Upper lobe of left lung (tissue), 6 donors: Measurements from ENCODE around the gene PLEKHA4. TPM values are rescaled to one million over a fixed set of nuclear protein-coding genes. Genes with fewer than 3 reads are reported as not detected.

Source experiments
- ATAC-seq, 2 donors: fragments of 200-7000 bp; cut with Tn5 transposase; one replicate each; pipeline ENCODE4 v1.9.1; 2022; ENCODE audit warnings: mild to moderate bottlenecking in 2 of 2, moderate library complexity in 2 of 2; ENCODE audit not compliant: low FRiP score in 2 of 2
- DNase-seq, 2 donors: peaks; one replicate each; pipeline ENCODE4 v3.0.0-alpha.2; 2019 to 2020
- H3K27ac ChIP-seq, 4 donors: fragments of 200-600 bp; sonication (generic); one replicate each; pipeline ENCODE4 v1.5.1; 2016 to 2019
- H3K27me3 ChIP-seq, 4 donors: fragments of 200-600 bp; sonication (generic); one replicate each; pipeline ENCODE4 v1.5.1; 2017 to 2019
- H3K36me3 ChIP-seq, 4 donors: fragments of 200-600 bp; sonication (generic); one replicate each; pipeline ENCODE4 v1.5.1; 2016 to 2019
- H3K4me1 ChIP-seq, 4 donors: fragments of 200-600 bp; sonication (generic); one replicate each; pipeline ENCODE4 v1.5.1; 2018 to 2019
- H3K4me3 ChIP-seq, 4 donors: fragments of 200-600 bp; sonication (generic); one replicate each; pipeline ENCODE4 v1.5.1; 2017 to 2019; ENCODE audit warnings: mild to moderate bottlenecking in 2 of 4, moderate library complexity in 1 of 4
- H3K9me3 ChIP-seq, 4 donors: fragments of 200-600 bp; sonication (generic); one replicate each; pipeline ENCODE4 v1.5.1; 2018 to 2019
- EP300 ChIP-seq, 4 donors: sonication (generic); formaldehyde crosslinking; IDR thresholded peaks; one replicate each; pipeline ENCODE4 v1.5.1; 2017; ENCODE audit warnings: antibody characterized with exemption in 4 of 4, control low read depth in 2 of 4
- POLR2A ChIP-seq, 4 donors: fragments of 450-650 bp; IDR thresholded peaks; one replicate each; pipeline ENCODE4 v1.5.1; 2016 to 2017; ENCODE audit warnings: antibody characterized with exemption in 4 of 4, mild to moderate bottlenecking in 2 of 4
- POLR2AphosphoS5 ChIP-seq, 2 donors: sonication (generic); formaldehyde crosslinking; IDR thresholded peaks; one replicate each; pipeline ENCODE4 v1.5.1; 2017; ENCODE audit warnings: antibody characterized with exemption in 2 of 2
- WGBS, 2 donors: methylation state at CpG; one replicate each; pipeline ENCODE4 v1.1.5; 2017 to 2018; 5-methylcytosine and 5-hydroxymethylcytosine counted together
- total RNA-seq, 6 donors: library from RNA; depleted of rRNA in 4 of 6; stranded (reverse); fragments of >200 nt in 4 of 6; gene quantifications; one replicate each; pipeline versions ENCODE4 v1.1.0 to v1.2.1, GENCODE V29; 2016 to 2021
- TF ChIP-seq, protein P1 (sequence below), 6 experiments: fragments of 450-650 bp in 4 of 6; fragments of 200-600 bp in 2 of 6; sonication (generic) in 2 of 6; IDR thresholded peaks; one replicate each; pipeline ENCODE4 v1.5.1; 2016 to 2019; ENCODE audit warnings: antibody characterized with exemption in 6 of 6
- donor health status: DM: no; HTN: no; CAD: no; lungs with moderate emphysema.
- donor health status: DM: no; HTN: yes; CAD: no; lungs with severe emphysema.

PLEKHA4 gene
- total RNA-seq, 6 donors from 2014 or later, result 6.3 to 34.9 (median 21.2) TPM

DNA sequence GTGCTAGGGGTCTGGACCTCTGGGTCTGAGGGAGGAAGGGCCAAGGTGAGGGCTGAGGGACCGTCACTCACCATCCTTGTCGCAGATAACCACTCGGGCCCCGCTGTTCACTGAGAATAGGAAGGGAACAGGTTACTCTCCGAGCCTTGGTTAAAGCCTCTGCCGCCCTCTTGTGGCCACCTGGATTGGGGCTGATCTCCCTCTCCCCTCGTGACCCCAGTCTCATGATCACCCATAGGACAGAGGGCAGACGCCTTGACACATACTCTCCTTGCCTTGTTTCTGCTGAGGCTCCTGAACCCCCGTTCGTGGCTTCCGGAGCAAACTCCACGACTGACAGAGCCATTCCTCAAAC is 32.7 kb downstream of the PLEKHA4 start:
- ATAC-seq (peak; percentile 94 to 95), DNase-seq (peak in 1 of 2 donors; percentile 98)
- H3K27ac ChIP-seq, result peak overlapping the region; percentile 5 to 87 (median 76)
- no peaks in the 10 kb centered on the region for H3K9me3 ChIP-seq
- TF ChIP-seq, protein P1, sequence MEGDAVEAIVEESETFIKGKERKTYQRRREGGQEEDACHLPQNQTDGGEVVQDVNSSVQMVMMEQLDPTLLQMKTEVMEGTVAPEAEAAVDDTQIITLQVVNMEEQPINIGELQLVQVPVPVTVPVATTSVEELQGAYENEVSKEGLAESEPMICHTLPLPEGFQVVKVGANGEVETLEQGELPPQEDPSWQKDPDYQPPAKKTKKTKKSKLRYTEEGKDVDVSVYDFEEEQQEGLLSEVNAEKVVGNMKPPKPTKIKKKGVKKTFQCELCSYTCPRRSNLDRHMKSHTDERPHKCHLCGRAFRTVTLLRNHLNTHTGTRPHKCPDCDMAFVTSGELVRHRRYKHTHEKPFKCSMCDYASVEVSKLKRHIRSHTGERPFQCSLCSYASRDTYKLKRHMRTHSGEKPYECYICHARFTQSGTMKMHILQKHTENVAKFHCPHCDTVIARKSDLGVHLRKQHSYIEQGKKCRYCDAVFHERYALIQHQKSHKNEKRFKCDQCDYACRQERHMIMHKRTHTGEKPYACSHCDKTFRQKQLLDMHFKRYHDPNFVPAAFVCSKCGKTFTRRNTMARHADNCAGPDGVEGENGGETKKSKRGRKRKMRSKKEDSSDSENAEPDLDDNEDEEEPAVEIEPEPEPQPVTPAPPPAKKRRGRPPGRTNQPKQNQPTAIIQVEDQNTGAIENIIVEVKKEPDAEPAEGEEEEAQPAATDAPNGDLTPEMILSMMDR (IDR thresholded peaks at IDR 0.05), result peak; percentile 77 to 97 (median 94)
- TF ChIP-seq POLR2A (IDR thresholded peaks at IDR 0.05) (peak in 2 of 4 donors; percentile 61 to 75), POLR2AphosphoS5 (IDR thresholded peaks at IDR 0.05) (peak in 1 of 2 donors; percentile 86), EP300 (IDR thresholded peaks at IDR 0.05) (no peak)
- H3K27me3 ChIP-seq, result peaks cover 0 to 3% (median 0%) of the 10 kb centered on the region in 4 donors
- 4 to 7% methylated on average over 12 of the region's 12 CpGs for WGBS, 2 donors
- peak overlapping the region in 3 of 4 donors; percentile 48 to 54 (median 53) for H3K4me3 ChIP-seq
- peaks cover 0 to 7% (median 0%) of the 10 kb centered on the region in 4 donors for H3K36me3 ChIP-seq
- peaks cover 8 to 24% (median 23%) of the 10 kb centered on the region in 4 donors for H3K4me1 ChIP-seq

DNA sequence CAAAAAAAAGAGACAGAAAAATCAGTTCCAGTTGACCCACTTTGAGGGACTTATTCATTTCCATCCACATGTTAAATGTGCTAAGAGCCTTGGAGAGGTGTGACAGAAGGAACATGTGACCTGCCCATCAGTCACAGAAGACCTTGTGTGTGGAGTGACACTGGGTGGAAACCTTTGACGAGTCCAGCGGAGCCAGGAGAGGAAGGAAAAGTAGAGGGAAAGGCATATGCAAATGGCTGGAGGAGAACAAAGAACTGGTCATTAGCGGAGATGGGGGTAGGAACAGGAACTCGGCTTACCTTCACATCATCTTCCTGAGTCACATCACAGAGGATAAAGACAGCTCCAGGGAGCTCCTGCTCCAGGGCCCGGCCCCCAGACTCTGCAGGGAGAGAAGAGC is 34.4 kb downstream of the PLEKHA4 start:
- WGBS, 2 donors, result 67 to 69% methylated on average over 5 of the region's 5 CpGs
- peaks cover 0 to 3% (median 0%) of the 10 kb centered on the region in 4 donors for H3K27me3 ChIP-seq

DNA sequence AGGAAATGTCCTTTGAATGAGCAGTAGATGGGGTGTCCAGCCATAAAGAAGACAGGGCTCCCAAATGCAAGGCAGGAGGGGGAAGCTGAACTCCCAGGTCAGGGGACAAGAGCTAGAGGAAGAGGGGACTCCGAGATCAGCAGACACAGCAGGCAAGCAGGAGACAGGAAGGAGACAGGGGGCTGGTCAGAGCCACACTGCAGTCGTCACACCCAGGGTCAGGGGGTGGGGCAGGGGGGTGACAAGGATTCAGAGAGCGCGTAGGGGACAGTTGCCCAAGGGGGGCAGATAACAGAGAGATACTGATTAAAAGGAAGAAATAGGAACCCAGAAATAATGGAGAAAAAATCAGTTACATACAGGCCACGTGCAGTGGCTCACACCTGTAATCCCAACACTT is 35.4 kb downstream of the PLEKHA4 start:
- WGBS, 2 donors, result 69 to 78% methylated on average over 5 of the region's 5 CpGs
- DNase-seq (no peak), ATAC-seq (no peak)
- Histone ChIP-seq H3K9me3 (no peaks in the 10 kb centered on the region), H3K4me3 (no peak overlapping the region), H3K4me1 (peaks cover 8 to 24% (median 23%) of the 10 kb centered on the region in 4 donors), H3K36me3 (peaks cover 0 to 7% (median 0%) of the 10 kb centered on the region in 4 donors), H3K27me3 (peaks cover 0 to 3% (median 0%) of the 10 kb centered on the region in 4 donors), H3K27ac (no peak overlapping the region)
- TF ChIP-seq POLR2A (IDR thresholded peaks at IDR 0.05) (no peak), POLR2AphosphoS5 (IDR thresholded peaks at IDR 0.05) (no peak), EP300 (IDR thresholded peaks at IDR 0.05) (no peak)
- TF ChIP-seq, protein P1 (IDR thresholded peaks at IDR 0.05), result no peak

More for the DNA sequence above, 34.4 kb downstream of the PLEKHA4 start:
- Histone ChIP-seq H3K27ac (no peak overlapping the region), H3K4me1 (peaks cover 8 to 24% (median 23%) of the 10 kb centered on the region in 4 donors), H3K9me3 (no peaks in the 10 kb centered on the region), H3K4me3 (no peak overlapping the region), H3K36me3 (peaks cover 0 to 7% (median 0%) of the 10 kb centered on the region in 4 donors)
- no peak for DNase-seq
- no peak for ATAC-seq
- TF ChIP-seq POLR2A (IDR thresholded peaks at IDR 0.05) (no peak), EP300 (IDR thresholded peaks at IDR 0.05) (no peak), POLR2AphosphoS5 (IDR thresholded peaks at IDR 0.05) (no peak)
- TF ChIP-seq, protein P1 (IDR thresholded peaks at IDR 0.05), result no peak

DNA sequence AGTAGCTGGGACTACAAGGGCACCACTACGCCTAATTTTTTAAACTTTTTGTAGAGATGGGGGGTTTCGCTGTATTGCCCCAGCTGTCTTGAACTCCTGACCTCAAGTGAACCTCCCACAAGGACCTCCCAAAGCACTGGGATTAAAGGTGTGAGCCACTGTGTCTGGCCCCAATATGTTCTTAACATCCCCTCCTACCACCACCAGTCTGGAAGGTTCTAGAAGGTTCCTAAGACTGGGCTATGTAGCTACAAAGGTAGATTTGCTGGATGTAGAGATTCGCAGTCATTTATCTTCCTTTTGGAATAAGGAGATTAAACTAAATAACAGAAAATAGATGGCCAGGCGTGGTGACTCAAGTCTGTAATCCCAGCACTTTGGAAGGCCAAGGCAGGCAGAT is 37.5 kb downstream of the PLEKHA4 start:
- peaks cover 0 to 8% (median 7%) of the 10 kb centered on the region in 4 donors for H3K4me1 ChIP-seq
- DNase-seq (no peak), ATAC-seq (no peak)
- TF ChIP-seq POLR2AphosphoS5 (IDR thresholded peaks at IDR 0.05) (no peak), POLR2A (IDR thresholded peaks at IDR 0.05) (no peak), EP300 (IDR thresholded peaks at IDR 0.05) (no peak)
- TF ChIP-seq, protein P1 (IDR thresholded peaks at IDR 0.05), result no peak
- no peak overlapping the region for H3K4me3 ChIP-seq
- H3K27ac ChIP-seq, result no peak overlapping the region
- 94% methylated on average over 4 of the region's 4 CpGs for WGBS, 2 donors
- peaks cover 0 to 7% (median 0%) of the 10 kb centered on the region in 4 donors for H3K36me3 ChIP-seq
- H3K9me3 ChIP-seq, result no peaks in the 10 kb centered on the region
- H3K27me3 ChIP-seq, result no peaks in the 10 kb centered on the region

DNA sequence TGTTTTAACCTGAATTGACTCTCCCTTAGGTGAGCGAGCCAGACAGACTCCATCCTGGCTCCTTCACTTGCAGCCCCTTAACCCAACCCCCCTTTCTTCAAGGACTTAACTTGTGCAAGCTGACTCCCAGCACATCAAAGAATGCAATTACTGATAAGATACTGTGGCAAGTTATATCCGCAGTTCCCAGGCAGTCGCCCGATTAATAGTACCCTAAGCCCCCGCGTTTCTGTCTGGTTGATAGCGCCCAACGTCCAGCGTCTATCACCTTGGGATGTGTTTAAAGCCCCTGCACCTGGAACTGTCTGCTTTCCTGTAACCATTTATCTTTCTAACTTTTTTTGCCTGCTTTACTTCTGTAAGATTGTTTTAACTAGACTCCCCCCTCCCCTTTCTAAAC is 38.3 kb downstream of the PLEKHA4 start:
- no peak for ATAC-seq
- Histone ChIP-seq H3K4me3 (no peak overlapping the region), H3K27ac (no peak overlapping the region), H3K27me3 (no peaks in the 10 kb centered on the region), H3K4me1 (peaks cover 0 to 2% (median 0%) of the 10 kb centered on the region in 4 donors), H3K9me3 (no peaks in the 10 kb centered on the region), H3K36me3 (peaks cover 0 to 7% (median 0%) of the 10 kb centered on the region in 4 donors)
- TF ChIP-seq EP300 (IDR thresholded peaks at IDR 0.05), result no peak
- TF ChIP-seq, protein P1 (IDR thresholded peaks at IDR 0.05), result no peak
- TF ChIP-seq POLR2A (IDR thresholded peaks at IDR 0.05), result no peak
- TF ChIP-seq POLR2AphosphoS5 (IDR thresholded peaks at IDR 0.05), result no peak
- WGBS, 2 donors, result 76 to 80% methylated on average over 9 of the region's 9 CpGs
- DNase-seq, result no peak
